ENCODE measurements around the gene OSBPL7. TPM values are rescaled to one million over a fixed set of nuclear protein-coding genes. Genes with fewer than 3 reads are reported as not detected.
A peak's percentile ranks its signal among the peaks of the same experiment; 100 is the strongest.

The OSBPL7 gene
- polyA plus RNA-seq, 4 donors: 16.7 to 67.5 (median 27.3) TPM

DNA sequence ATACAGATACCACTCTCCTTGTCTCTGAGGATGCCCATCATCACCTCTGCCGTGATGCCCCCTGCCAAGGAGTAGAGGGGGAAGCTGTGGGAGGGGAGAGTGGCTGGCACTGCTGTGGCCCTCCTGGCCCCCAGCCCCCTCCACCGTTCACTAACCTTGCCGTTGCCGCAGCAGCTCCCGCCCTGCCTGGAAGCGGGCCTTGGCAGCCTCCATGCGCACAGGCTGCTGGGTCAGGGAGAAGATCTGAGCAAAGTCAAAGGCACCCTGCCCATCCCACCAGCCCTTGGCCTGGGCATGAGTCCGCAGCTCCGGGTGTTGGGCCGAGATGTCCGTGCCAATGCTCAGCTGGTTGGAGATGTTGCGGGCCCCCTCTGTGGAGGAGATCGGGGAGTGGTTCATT, 17.0 kb upstream of the OSBPL7 start:
- 92 to 95% (median 94%) methylated on average over 13 of the region's 13 CpGs for WGBS, 3 donors
- H3K27me3 ChIP-seq (ENCODE audit: control insufficient read depth in 3 of 3, insufficient read depth in 3 of 3, low read length in 3 of 3): no peaks in the 10 kb centered on the region
- H3K4me3 ChIP-seq (ENCODE audit: low read depth in 1 of 3, low read length in 3 of 3): no peak overlapping the region
- H3K27ac ChIP-seq (ENCODE audit: low read depth in 1 of 3, low read length in 2 of 3): no peak overlapping the region
- peaks cover 2 to 55% (median 7%) of the 10 kb centered on the region in 3 donors for H3K4me1 ChIP-seq (ENCODE audit: control insufficient read depth in 3 of 3, insufficient read depth in 2 of 3, low read depth in 1 of 3, low read length in 2 of 3)
- FAIRE-seq: no peak
- no peaks in the 10 kb centered on the region for H3K9me3 ChIP-seq (ENCODE audit: control insufficient read depth in 2 of 2, insufficient read depth in 1 of 2, low read depth in 1 of 2, low read length in 1 of 2)
- peaks cover 0 to 55% (median 8%) of the 10 kb centered on the region in 3 donors for H3K36me3 ChIP-seq (ENCODE audit: control insufficient read depth in 3 of 3, insufficient read depth in 2 of 3, low read depth in 1 of 3, low read length in 3 of 3)
- DNase-seq: no peak

DNA sequence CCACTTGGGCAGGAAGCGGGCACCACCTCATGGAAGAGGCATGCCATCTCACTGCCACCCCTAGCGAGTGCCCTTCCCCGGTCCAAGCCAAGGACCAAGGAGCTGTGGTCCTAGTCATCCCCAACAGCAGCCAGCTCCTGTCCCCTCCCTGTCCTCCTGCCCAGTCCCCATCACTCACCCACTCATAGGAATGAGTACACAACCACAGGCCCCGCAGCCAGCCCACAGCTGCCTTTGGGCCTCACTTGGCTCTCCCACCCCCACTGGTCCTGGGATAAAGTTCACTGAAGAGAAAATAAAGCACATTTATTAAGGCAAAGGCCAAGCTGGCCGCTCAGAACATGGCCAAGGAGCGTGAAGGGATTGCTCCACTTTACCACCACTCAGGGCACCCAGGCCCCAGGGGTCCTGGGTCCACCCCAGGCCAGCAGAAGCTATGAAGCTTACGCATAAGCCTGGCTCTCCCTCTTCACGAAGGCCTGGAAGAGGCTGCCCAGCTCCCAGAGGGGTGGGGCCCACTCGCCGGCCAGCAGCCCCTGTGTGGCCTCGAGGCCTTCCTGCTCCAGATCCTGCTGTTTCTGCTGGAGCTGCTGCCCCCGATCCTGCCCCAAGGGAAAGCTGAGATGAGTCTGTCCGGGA, 15.9 kb upstream of the OSBPL7 start:
- H3K4me1 ChIP-seq (ENCODE audit: control insufficient read depth in 3 of 3, insufficient read depth in 2 of 3, low read depth in 1 of 3, low read length in 2 of 3): peaks cover 2 to 48% (median 7%) of the 10 kb centered on the region in 3 donors
- peaks cover 0 to 55% (median 8%) of the 10 kb centered on the region in 3 donors for H3K36me3 ChIP-seq (ENCODE audit: control insufficient read depth in 3 of 3, insufficient read depth in 2 of 3, low read depth in 1 of 3, low read length in 3 of 3)
- no peaks in the 10 kb centered on the region for H3K9me3 ChIP-seq (ENCODE audit: control insufficient read depth in 2 of 2, insufficient read depth in 1 of 2, low read depth in 1 of 2, low read length in 1 of 2)
- no peak for FAIRE-seq
- WGBS, 3 donors: 69 to 77% (median 77%) methylated on average over 13 of the region's 13 CpGs
- H3K4me3 ChIP-seq (ENCODE audit: low read depth in 1 of 3, low read length in 3 of 3): no peak overlapping the region
- DNase-seq: peak in 1 of 2 donors; percentile 55
- H3K27ac ChIP-seq (ENCODE audit: low read depth in 1 of 3, low read length in 2 of 3): peak overlapping the region in 1 of 3 donors; percentile 19
- no peaks in the 10 kb centered on the region for H3K27me3 ChIP-seq (ENCODE audit: control insufficient read depth in 3 of 3, insufficient read depth in 3 of 3, low read length in 3 of 3)

DNA sequence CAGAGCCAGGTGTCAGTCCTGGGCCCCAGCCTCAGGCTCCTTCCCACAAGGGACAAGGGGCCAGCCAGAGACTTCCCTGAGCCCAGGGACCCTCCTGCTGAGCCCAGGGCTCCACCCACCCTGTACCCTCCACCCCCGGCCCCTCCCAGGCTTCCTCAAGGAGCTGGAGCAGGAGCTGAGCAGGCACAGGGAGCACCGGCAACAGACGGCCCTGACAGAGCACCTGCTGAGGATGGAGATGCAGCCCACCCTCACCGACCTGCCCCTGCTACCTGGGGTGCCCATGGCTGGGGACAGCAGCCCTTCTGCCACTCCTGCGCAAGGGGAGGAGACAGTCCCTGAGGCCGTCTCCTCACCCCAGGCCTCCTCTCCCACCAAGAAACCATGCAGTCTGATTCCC, 15.0 kb upstream of the OSBPL7 start:
- Histone ChIP-seq H3K27me3 (ENCODE audit: control insufficient read depth in 3 of 3, insufficient read depth in 3 of 3, low read length in 3 of 3) (no peaks in the 10 kb centered on the region), H3K9me3 (ENCODE audit: control insufficient read depth in 2 of 2, insufficient read depth in 1 of 2, low read depth in 1 of 2, low read length in 1 of 2) (no peaks in the 10 kb centered on the region), H3K36me3 (ENCODE audit: control insufficient read depth in 3 of 3, insufficient read depth in 2 of 3, low read depth in 1 of 3, low read length in 3 of 3) (peaks cover 0 to 55% (median 8%) of the 10 kb centered on the region in 3 donors), H3K27ac (ENCODE audit: low read depth in 1 of 3, low read length in 2 of 3) (no peak overlapping the region), H3K4me3 (ENCODE audit: low read depth in 1 of 3, low read length in 3 of 3) (no peak overlapping the region), H3K4me1 (ENCODE audit: control insufficient read depth in 3 of 3, insufficient read depth in 2 of 3, low read depth in 1 of 3, low read length in 2 of 3) (peaks cover 2 to 48% (median 7%) of the 10 kb centered on the region in 3 donors)
- WGBS, 3 donors: 86 to 93% (median 92%) methylated on average over 5 to 6 of the region's 6 CpGs
- DNase-seq (no peak), FAIRE-seq (no peak)

DNA sequence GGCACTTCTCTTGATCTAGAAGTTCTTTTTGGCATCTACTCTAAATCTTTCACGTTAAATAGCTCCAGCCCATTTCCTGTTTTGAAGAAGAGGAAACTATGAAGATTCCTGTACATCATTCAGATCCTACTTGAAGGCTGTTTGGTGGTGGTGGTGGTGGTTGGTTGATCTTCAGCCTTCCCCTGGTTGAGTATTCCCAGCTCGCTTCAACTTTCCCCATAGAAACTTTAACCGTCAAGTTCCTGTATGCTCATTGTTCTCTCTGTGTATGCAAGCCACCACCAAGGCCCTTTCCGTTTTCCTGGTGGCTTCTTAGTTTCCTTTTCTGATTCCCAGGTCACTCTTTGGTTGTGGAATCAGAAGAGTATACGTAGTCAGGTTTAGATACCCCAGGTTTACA, 13.2 kb upstream of the OSBPL7 start:
- no peak overlapping the region for H3K27ac ChIP-seq (ENCODE audit: low read depth in 1 of 3, low read length in 2 of 3)
- WGBS, 3 donors: 57 to 69% (median 65%) methylated on average over 5 of the region's 5 CpGs
- H3K4me3 ChIP-seq (ENCODE audit: low read depth in 1 of 3, low read length in 3 of 3): no peak overlapping the region
- H3K9me3 ChIP-seq (ENCODE audit: control insufficient read depth in 2 of 2, insufficient read depth in 1 of 2, low read depth in 1 of 2, low read length in 1 of 2): no peaks in the 10 kb centered on the region
- H3K27me3 ChIP-seq (ENCODE audit: control insufficient read depth in 3 of 3, insufficient read depth in 3 of 3, low read length in 3 of 3): no peaks in the 10 kb centered on the region
- peaks cover 0 to 50% (median 8%) of the 10 kb centered on the region in 3 donors for H3K36me3 ChIP-seq (ENCODE audit: control insufficient read depth in 3 of 3, insufficient read depth in 2 of 3, low read depth in 1 of 3, low read length in 3 of 3)
- FAIRE-seq: no peak
- peaks cover 2 to 45% (median 2%) of the 10 kb centered on the region in 3 donors for H3K4me1 ChIP-seq (ENCODE audit: control insufficient read depth in 3 of 3, insufficient read depth in 2 of 3, low read depth in 1 of 3, low read length in 2 of 3)
- DNase-seq: no peak

DNA sequence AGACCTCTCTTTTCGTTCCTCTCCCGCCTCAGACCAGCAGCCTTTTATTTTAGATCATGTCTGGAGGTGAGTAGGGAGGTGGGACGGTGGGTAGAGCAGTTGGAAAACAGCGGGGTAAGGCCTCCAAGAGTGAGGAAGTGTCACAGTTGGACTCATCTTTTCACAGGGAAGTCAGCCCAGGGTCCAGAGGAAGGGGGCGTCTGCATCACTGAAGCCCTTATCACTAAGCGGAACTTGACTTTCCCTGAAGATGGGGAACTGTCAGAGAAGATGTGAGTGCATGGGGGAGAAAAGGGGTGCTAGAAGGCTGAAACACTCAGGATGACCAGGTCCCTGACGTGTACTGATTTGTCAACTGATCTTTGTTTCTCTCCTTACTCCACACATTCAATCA, 10.3 kb upstream of the OSBPL7 start:
- Histone ChIP-seq H3K9me3 (ENCODE audit: control insufficient read depth in 2 of 2, insufficient read depth in 1 of 2, low read depth in 1 of 2, low read length in 1 of 2) (no peaks in the 10 kb centered on the region), H3K4me3 (ENCODE audit: low read depth in 1 of 3, low read length in 3 of 3) (peak overlapping the region in 2 of 3 donors; percentile 0 to 85), H3K36me3 (ENCODE audit: control insufficient read depth in 3 of 3, insufficient read depth in 2 of 3, low read depth in 1 of 3, low read length in 3 of 3) (peaks cover 0 to 39% (median 8%) of the 10 kb centered on the region in 3 donors), H3K27me3 (ENCODE audit: control insufficient read depth in 3 of 3, insufficient read depth in 3 of 3, low read length in 3 of 3) (no peaks in the 10 kb centered on the region), H3K27ac (ENCODE audit: low read depth in 1 of 3, low read length in 2 of 3) (no peak overlapping the region), H3K4me1 (ENCODE audit: control insufficient read depth in 3 of 3, insufficient read depth in 2 of 3, low read depth in 1 of 3, low read length in 2 of 3) (peaks cover 2 to 17% (median 2%) of the 10 kb centered on the region in 3 donors)
- no peak for FAIRE-seq
- WGBS, 3 donors: 5 to 15% (median 12%) methylated on average over 7 of the region's 7 CpGs
- no peak for DNase-seq

DNA sequence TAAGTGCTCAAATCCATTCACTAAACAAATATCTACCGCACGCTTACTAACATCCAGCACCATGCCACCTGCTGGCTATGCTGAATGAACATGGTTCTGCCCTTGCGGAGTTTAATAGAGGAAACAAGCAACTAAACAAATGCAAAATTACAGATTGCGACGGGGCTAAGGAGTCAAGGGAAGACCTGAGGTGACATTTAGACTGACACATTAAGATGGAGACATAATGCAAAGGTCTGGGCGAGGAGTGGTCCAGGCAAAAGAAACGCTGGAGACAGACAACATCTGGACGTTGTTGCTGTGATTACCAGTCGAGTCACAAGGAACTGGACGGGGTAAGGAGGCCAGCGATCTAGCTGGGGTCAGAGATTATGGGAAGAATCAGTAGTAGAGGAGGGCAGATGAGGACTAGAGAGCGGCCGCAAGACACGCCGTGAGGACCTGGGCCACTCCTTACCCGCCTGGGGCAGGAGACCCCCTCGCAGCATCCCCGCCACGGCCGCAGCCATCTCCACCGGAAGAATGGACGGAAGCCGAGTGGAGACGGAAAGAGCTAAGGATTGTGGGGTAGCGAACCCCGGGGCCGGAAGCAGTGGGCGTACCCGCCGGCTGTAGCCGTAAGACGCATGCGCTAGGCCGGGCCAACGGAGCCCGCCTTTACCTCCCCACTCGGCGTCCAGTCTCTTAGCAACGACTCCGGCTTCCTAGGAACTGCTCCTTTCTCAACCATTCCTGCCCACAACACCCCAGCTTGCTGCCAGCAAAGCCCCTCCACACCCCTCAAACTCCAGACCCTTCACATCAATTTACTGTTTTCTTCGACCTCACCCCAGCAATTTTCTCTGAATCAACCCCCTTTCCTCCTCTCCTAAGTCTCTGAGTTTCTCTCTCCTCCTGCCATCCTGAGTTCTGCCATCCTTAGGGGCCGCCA, 9.7 kb upstream of the OSBPL7 start, which contains the start of the genes LRRC46 and MRPL10:
TSS of gene LRRC46 (plus strand) at position 668 of the 931 bp plus-strand sequence. CDS start 320 bp downstream, outside the sequence.
TSS of gene MRPL10 (minus strand) at position 539 of the 931 bp plus-strand sequence. CDS start at position 509, 30 bp downstream.
- H3K4me1 ChIP-seq (ENCODE audit: control insufficient read depth in 3 of 3, insufficient read depth in 2 of 3, low read depth in 1 of 3, low read length in 2 of 3): peaks cover 2 to 16% (median 2%) of the 10 kb centered on the region in 3 donors
- DNase-seq (peak; percentile 95 to 97), FAIRE-seq (no peak)
- no peaks in the 10 kb centered on the region for H3K9me3 ChIP-seq (ENCODE audit: control insufficient read depth in 2 of 2, insufficient read depth in 1 of 2, low read depth in 1 of 2, low read length in 1 of 2)
- H3K4me3 ChIP-seq (ENCODE audit: low read depth in 1 of 3, low read length in 3 of 3): peak within 1 kb of the TSS; percentile 82 to 89 (median 85)
- no peaks in the 10 kb centered on the region for H3K27me3 ChIP-seq (ENCODE audit: control insufficient read depth in 3 of 3, insufficient read depth in 3 of 3, low read length in 3 of 3)
- WGBS, 3 donors: 0% methylated on average over 37 to 42 of the region's 42 CpGs
- peaks cover 2 to 39% (median 12%) of the 10 kb centered on the region in 3 donors for H3K36me3 ChIP-seq (ENCODE audit: control insufficient read depth in 3 of 3, insufficient read depth in 2 of 3, low read depth in 1 of 3, low read length in 3 of 3)
- H3K27ac ChIP-seq (ENCODE audit: low read depth in 1 of 3, low read length in 2 of 3): peak within 1 kb of the TSS; percentile 61 to 90 (median 75)

DNA sequence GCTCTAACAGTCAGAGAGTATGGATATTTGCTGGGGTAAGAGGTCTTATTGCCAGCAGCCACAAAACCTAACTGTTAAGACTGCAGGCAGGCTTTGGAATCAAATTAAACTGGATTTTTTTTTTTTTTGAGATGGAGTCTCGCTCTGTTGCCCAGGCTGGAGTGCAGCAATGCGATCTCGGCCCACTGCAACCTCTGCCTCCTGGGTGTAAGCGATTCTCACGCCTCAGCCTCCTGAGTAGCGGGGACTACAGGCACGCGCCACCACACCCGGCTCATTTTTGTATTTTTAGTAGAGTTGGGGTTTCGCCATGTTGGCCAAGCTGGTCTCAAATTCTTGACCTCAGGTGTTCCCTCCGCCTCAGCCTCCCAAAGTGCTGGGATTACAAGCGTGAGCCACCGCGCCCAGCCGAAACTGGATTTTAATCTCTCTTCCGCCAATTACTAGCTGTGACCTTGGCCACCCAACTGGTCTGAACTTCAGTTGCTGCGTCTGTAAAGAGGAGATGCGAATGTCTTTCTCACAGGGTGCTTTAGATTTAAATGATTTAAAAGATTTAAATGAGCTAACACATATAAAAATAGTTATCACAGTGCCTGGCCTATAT, 8.9 kb upstream of the OSBPL7 start:
- Histone ChIP-seq H3K27me3 (ENCODE audit: control insufficient read depth in 3 of 3, insufficient read depth in 3 of 3, low read length in 3 of 3) (no peaks in the 10 kb centered on the region), H3K9me3 (ENCODE audit: control insufficient read depth in 2 of 2, insufficient read depth in 1 of 2, low read depth in 1 of 2, low read length in 1 of 2) (no peaks in the 10 kb centered on the region), H3K4me1 (ENCODE audit: control insufficient read depth in 3 of 3, insufficient read depth in 2 of 3, low read depth in 1 of 3, low read length in 2 of 3) (peaks cover 2 to 16% (median 2%) of the 10 kb centered on the region in 3 donors), H3K27ac (ENCODE audit: low read depth in 1 of 3, low read length in 2 of 3) (peak overlapping the region; percentile 61 to 90 (median 75)), H3K36me3 (ENCODE audit: control insufficient read depth in 3 of 3, insufficient read depth in 2 of 3, low read depth in 1 of 3, low read length in 3 of 3) (peaks cover 5 to 36% (median 13%) of the 10 kb centered on the region in 3 donors), H3K4me3 (ENCODE audit: low read depth in 1 of 3, low read length in 3 of 3) (peak overlapping the region; percentile 82 to 89 (median 85))
- peak in 1 of 2 donors; percentile 46 for DNase-seq
- FAIRE-seq: no peak
- 51 to 65% (median 61%) methylated on average over 18 of the region's 18 CpGs for WGBS, 3 donors

DNA sequence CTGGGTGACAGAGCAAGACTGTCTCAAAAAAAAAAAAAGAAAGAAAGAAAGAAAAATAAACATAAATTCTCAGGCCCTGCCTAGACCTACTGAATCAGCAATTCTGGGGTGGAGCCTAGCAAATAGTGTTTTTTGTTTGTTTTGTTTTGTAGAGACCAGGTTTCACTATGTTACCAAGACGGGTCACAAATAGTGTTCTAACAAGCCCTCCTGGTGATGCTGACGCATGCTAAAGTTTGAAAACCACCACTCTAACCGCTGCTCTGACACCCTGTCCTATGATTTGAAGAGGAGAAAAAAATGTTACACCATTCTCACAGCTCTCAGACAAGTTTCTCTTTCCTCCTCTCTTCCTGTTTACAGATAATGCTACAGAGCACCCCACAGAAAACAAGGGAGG, 8.3 kb upstream of the OSBPL7 start:
- DNase-seq (peak in 1 of 2 donors; percentile 68), FAIRE-seq (no peak)
- Histone ChIP-seq H3K27me3 (ENCODE audit: control insufficient read depth in 3 of 3, insufficient read depth in 3 of 3, low read length in 3 of 3) (no peaks in the 10 kb centered on the region), H3K4me3 (ENCODE audit: low read depth in 1 of 3, low read length in 3 of 3) (no peak overlapping the region), H3K36me3 (ENCODE audit: control insufficient read depth in 3 of 3, insufficient read depth in 2 of 3, low read depth in 1 of 3, low read length in 3 of 3) (peaks cover 5 to 35% (median 16%) of the 10 kb centered on the region in 3 donors), H3K4me1 (ENCODE audit: control insufficient read depth in 3 of 3, insufficient read depth in 2 of 3, low read depth in 1 of 3, low read length in 2 of 3) (peaks cover 2 to 16% (median 2%) of the 10 kb centered on the region in 3 donors), H3K9me3 (ENCODE audit: control insufficient read depth in 2 of 2, insufficient read depth in 1 of 2, low read depth in 1 of 2, low read length in 1 of 2) (no peaks in the 10 kb centered on the region), H3K27ac (ENCODE audit: low read depth in 1 of 3, low read length in 2 of 3) (peak overlapping the region in 2 of 3 donors; percentile 65 to 90)
- 63 to 79% (median 79%) methylated on average over 3 of the region's 3 CpGs for WGBS, 3 donors
